IPS DF 6.9 (cell line): ENCODE measurements around the gene DPY19L3.
"Not testable (repeated sequence)": the region's sequence is repeated elsewhere in the genome, so short reads cannot be mapped to it uniquely, and the experiment has no call there.

Experiments
- DNase-seq: peaks from one replicate; pipeline ENCODE4 v3.0.0-alpha.2; 2013; ENCODE audit warnings: low read depth, low spot score
- H3K27ac ChIP-seq: one replicate; pipeline ENCODE4 v1.5.1; 2013; ENCODE audit warnings: low read length, control low read depth
- H3K27me3 ChIP-seq: 2 replicates; pipeline ENCODE4 v1.6.1; 2013; ENCODE audit warnings: mild to moderate bottlenecking, low read length; ENCODE audit not compliant: control insufficient read depth, insufficient read depth
- H3K36me3 ChIP-seq: 2 replicates; pipeline ENCODE4 v1.6.1; 2013; ENCODE audit warnings: low read length; ENCODE audit not compliant: control insufficient read depth, insufficient read depth
- H3K4me1 ChIP-seq: 2 replicates; pipeline ENCODE4 v1.6.1; 2013; ENCODE audit warnings: low read length; ENCODE audit not compliant: control insufficient read depth, insufficient read depth
- H3K4me3 ChIP-seq: 2 replicates; pipeline ENCODE4 v1.5.1; 2013; ENCODE audit warnings: mild to moderate bottlenecking, low read length
- H3K9me3 ChIP-seq: 2 replicates; pipeline ENCODE4 v1.6.1; 2013; ENCODE audit warnings: low read length, inconsistent platforms; ENCODE audit not compliant: control insufficient read depth, insufficient read depth
- WGBS: extraction: QIAGEN DNeasy Blood & Tissue Kit; methylation state at CpG from one replicate; pipeline ENCODE4 v1.1.7; 2013; ENCODE audit warnings: mixed read lengths, missing lambda C conversion rate; ENCODE audit not compliant: insufficient read length, insufficient coverage; 5-methylcytosine and 5-hydroxymethylcytosine counted together

Gene DPY19L3

GRCh38 chr19:32415669-32416068 is 10.1 kb downstream of the DPY19L3 start:
- WGBS, result no CpG with 5 or more reads among the region's 5 CpGs
- H3K27ac ChIP-seq, result no peak overlapping the region
- H3K4me3 ChIP-seq, result no peak overlapping the region
- no peaks in the 10 kb centered on the region; the same call in 1 of the 2 replicates for H3K4me1 ChIP-seq
- no peaks in the 10 kb centered on the region for H3K27me3 ChIP-seq
- no peak for DNase-seq
- H3K9me3 ChIP-seq, result no peaks in the 10 kb centered on the region
- H3K36me3 ChIP-seq, result peaks cover 3% of the 10 kb centered on the region; the same call in 1 of the 2 replicates

DNA sequence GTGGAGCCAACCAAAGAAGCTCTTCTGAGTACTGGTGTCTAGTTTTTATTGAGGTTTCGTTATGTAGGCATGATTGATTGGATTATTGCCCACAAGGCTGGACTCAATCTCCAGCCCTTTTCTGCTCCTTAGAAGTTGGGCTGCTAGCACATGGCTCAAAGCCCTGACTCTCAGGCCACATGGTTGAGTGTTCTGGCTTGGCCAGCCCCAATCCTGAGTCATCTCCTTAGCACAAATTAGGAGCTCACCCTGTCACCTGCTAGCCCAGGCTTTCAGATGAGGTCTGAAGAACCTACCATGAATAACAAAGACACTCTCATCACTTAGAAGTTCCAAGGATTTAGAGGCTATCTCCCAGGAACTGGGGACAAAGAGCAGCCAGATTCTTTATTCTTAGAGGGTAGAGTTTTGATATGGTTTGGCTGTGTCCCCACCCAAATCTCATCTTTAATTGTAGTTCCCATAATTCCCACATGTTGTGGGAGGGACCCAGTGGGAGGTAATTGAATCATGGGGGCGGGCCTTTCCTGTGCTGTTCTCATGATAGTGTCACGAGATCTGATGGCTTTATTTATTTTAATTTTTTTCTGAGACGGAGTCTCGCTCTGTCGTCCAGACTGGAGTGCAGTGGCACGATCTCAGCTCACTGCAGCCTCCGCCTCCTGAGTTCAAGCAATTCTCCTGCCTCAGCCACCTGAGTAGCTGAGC is 11.3 kb downstream of the DPY19L3 start:
- H3K36me3 ChIP-seq, result peaks cover 2% of the 10 kb centered on the region; the same call in 1 of the 2 replicates
- H3K4me3 ChIP-seq, result no peak overlapping the region
- no peak for DNase-seq
- no peaks in the 10 kb centered on the region; the same call in 1 of the 2 replicates for H3K4me1 ChIP-seq
- H3K27me3 ChIP-seq, result no peaks in the 10 kb centered on the region
- WGBS, result no CpG with 5 or more reads among the region's 8 CpGs
- H3K27ac ChIP-seq, result no peak overlapping the region
- no peaks in the 10 kb centered on the region for H3K9me3 ChIP-seq

DNA sequence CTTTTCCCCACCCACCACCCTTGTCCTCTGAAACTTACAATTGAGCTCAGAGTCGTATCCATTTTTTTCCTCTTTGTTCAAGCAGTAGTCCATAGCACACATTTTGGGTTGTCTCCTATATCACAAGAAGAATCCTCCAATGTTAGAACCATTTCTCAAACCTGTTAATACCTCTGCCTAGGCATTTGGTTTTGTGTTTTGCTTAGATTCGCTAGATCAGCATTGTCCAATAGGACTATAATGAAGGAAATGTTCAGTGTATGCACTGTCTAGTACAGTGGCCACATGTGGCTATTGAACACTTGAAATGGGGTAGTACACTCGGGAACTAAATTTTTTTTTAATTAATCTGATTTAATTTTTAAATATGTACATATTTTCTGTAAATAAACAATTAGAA is 12.6 kb downstream of the DPY19L3 start:
- Histone ChIP-seq H3K4me3 (no peak overlapping the region), H3K27ac (no peak overlapping the region), H3K27me3 (no peaks in the 10 kb centered on the region), H3K9me3 (no peaks in the 10 kb centered on the region), H3K36me3 (peaks cover 3% of the 10 kb centered on the region; the same call in 1 of the 2 replicates), H3K4me1 (no peaks in the 10 kb centered on the region; the same call in 1 of the 2 replicates)
- WGBS, result no CpG with 5 or more reads among the region's 3 CpGs
- no peak for DNase-seq

GRCh38 chr19:32421589-32422361 is 16.2 kb downstream of the DPY19L3 start:
- Histone ChIP-seq H3K27ac (no peak overlapping the region), H3K4me3 (no peak overlapping the region)
- no CpG with 5 or more reads among the region's 7 CpGs for WGBS

DNA sequence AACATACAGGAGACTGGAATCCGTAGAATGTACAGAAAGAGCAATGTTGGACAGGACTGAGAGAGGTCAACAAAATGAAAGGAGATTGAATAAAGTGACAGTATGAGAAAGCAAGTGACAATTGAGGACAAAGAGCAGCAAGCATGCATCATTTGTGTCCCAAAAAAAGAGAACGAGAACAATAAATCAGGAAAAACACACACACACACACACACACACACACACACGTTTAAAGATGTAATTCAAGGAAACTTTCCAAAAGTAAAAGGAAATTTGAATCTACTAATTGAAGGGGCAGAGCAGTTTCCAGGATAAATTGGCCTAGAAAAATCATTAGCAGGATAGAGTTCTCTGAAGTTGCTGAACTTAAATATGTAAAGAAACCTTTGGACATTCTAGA is 16.9 kb downstream of the DPY19L3 start:
- H3K36me3 ChIP-seq, result peaks cover 3% of the 10 kb centered on the region; the same call in 1 of the 2 replicates
- no peaks in the 10 kb centered on the region for H3K27me3 ChIP-seq
- no peaks in the 10 kb centered on the region for H3K4me1 ChIP-seq
- H3K4me3 ChIP-seq, result no peak overlapping the region
- WGBS, result no CpG with 5 or more reads among the region's 3 CpGs
- H3K27ac ChIP-seq, result no peak overlapping the region
- H3K9me3 ChIP-seq, result no peaks in the 10 kb centered on the region
- no peak for DNase-seq

More at GRCh38 chr19:32421589-32422361, 16.2 kb downstream of the DPY19L3 start:
- H3K4me1 ChIP-seq, result no peaks in the 10 kb centered on the region
- H3K36me3 ChIP-seq, result peaks cover 3% of the 10 kb centered on the region; the same call in 1 of the 2 replicates
- no peak for DNase-seq
- no peaks in the 10 kb centered on the region for H3K9me3 ChIP-seq
- H3K27me3 ChIP-seq, result no peaks in the 10 kb centered on the region

- no CpG with 5 or more reads among the region's 3 CpGs for WGBS
- not testable (repeated sequence) for H3K9me3 ChIP-seq, H3K27ac ChIP-seq, H3K4me3 ChIP-seq, DNase-seq, H3K4me1 ChIP-seq, H3K27me3 ChIP-seq, H3K36me3 ChIP-seq
Observed at GRCh38 chr19:32423944-32424343, 18.4 kb downstream of the DPY19L3 start.

- no peak overlapping the region for H3K27ac ChIP-seq
- no peak for DNase-seq
- no peak overlapping the region for H3K4me3 ChIP-seq
- no peaks in the 10 kb centered on the region for H3K36me3 ChIP-seq
- no peaks in the 10 kb centered on the region for H3K27me3 ChIP-seq
- no CpG with 5 or more reads among the region's 3 CpGs for WGBS
- no peaks in the 10 kb centered on the region for H3K9me3 ChIP-seq
- no peaks in the 10 kb centered on the region for H3K4me1 ChIP-seq
Observed at GRCh38 chr19:32427536-32427935, 22.0 kb downstream of the DPY19L3 start.

- no peak overlapping the region for H3K4me3 ChIP-seq
- no peaks in the 10 kb centered on the region for H3K9me3 ChIP-seq
- no CpG with 5 or more reads among the region's 6 CpGs for WGBS
- no peaks in the 10 kb centered on the region for H3K4me1 ChIP-seq
- H3K27me3 ChIP-seq, result no peaks in the 10 kb centered on the region
- no peak overlapping the region for H3K27ac ChIP-seq
- H3K36me3 ChIP-seq, result no peaks in the 10 kb centered on the region
- DNase-seq, result no peak
Observed at GRCh38 chr19:32436692-32437091, 31.1 kb downstream of the DPY19L3 start.

- WGBS, result no CpG with 5 or more reads among the region's 1 CpG
- no peaks in the 10 kb centered on the region for H3K36me3 ChIP-seq
Observed at GRCh38 chr19:32437096-32437495, 31.5 kb downstream of the DPY19L3 start.

GRCh38 chr19:32438751-32439150 is 33.2 kb downstream of the DPY19L3 start:
- Histone ChIP-seq H3K36me3 (peaks cover 6% of the 10 kb centered on the region; the same call in 1 of the 2 replicates), H3K27ac (no peak overlapping the region), H3K27me3 (no peaks in the 10 kb centered on the region), H3K9me3 (no peaks in the 10 kb centered on the region), H3K4me3 (no peak overlapping the region), H3K4me1 (no peaks in the 10 kb centered on the region)
- no CpG with 5 or more reads among the region's 2 CpGs for WGBS
- DNase-seq, result no peak

More at GRCh38 chr19:32437096-32437495, 31.5 kb downstream of the DPY19L3 start:
- no peak for DNase-seq
- no peaks in the 10 kb centered on the region for H3K27me3 ChIP-seq
- H3K4me1 ChIP-seq, result no peaks in the 10 kb centered on the region
- no peak overlapping the region for H3K27ac ChIP-seq
- no peak overlapping the region for H3K4me3 ChIP-seq
- no peaks in the 10 kb centered on the region for H3K9me3 ChIP-seq
